NB4 (cell line): Measurements from ENCODE around the gene NOL9.

Experiments used
- POLR2A ChIP-seq: IDR thresholded peaks from 2 replicates; pipeline ENCODE4 v1.6.1; 2011; ENCODE audit warnings: mild to moderate bottlenecking; ENCODE audit not compliant: insufficient read length; ENCODE audit errors: extremely low read depth
- TF ChIP-seq, protein P1 (sequence below): IDR thresholded peaks from one replicate; pipeline ENCODE4 v1.5.1; 2012; ENCODE audit warnings: low read depth, low read length

DNA sequence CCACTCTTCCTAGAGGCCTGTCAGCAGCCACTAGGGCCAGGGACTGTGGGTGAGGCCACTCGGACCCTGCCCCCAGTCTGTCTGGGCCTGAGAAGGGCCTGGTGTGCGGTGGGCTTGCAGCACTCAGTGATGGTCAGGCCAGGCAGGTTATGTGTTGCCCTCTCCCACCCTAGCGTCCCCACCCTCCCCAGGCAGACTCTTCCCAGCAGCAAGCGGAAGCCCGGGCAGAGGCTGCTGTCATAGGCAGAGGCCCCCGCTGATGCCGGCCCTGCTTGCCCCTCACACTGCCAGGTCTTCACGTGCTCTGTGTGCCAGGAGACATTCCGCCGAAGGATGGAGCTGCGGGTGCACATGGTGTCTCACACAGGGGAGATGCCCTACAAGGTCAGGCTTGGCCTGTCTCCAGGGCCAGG lies 32.1 kb upstream of the NOL9 start:
- TF ChIP-seq, protein P1, sequence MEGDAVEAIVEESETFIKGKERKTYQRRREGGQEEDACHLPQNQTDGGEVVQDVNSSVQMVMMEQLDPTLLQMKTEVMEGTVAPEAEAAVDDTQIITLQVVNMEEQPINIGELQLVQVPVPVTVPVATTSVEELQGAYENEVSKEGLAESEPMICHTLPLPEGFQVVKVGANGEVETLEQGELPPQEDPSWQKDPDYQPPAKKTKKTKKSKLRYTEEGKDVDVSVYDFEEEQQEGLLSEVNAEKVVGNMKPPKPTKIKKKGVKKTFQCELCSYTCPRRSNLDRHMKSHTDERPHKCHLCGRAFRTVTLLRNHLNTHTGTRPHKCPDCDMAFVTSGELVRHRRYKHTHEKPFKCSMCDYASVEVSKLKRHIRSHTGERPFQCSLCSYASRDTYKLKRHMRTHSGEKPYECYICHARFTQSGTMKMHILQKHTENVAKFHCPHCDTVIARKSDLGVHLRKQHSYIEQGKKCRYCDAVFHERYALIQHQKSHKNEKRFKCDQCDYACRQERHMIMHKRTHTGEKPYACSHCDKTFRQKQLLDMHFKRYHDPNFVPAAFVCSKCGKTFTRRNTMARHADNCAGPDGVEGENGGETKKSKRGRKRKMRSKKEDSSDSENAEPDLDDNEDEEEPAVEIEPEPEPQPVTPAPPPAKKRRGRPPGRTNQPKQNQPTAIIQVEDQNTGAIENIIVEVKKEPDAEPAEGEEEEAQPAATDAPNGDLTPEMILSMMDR, result no peak
- TF ChIP-seq POLR2A, result no peak
